HG03097 (cell line): ENCODE data around the gene NR2C2AP.

Experiments
- ATAC-seq: cut with Tn5 transposase; IDR thresholded peaks from one replicate; pipeline ENCODE4 v1.9.1; 2021; ENCODE audit not compliant: unreplicated experiment, low FRiP score

The NR2C2AP gene

DNA sequence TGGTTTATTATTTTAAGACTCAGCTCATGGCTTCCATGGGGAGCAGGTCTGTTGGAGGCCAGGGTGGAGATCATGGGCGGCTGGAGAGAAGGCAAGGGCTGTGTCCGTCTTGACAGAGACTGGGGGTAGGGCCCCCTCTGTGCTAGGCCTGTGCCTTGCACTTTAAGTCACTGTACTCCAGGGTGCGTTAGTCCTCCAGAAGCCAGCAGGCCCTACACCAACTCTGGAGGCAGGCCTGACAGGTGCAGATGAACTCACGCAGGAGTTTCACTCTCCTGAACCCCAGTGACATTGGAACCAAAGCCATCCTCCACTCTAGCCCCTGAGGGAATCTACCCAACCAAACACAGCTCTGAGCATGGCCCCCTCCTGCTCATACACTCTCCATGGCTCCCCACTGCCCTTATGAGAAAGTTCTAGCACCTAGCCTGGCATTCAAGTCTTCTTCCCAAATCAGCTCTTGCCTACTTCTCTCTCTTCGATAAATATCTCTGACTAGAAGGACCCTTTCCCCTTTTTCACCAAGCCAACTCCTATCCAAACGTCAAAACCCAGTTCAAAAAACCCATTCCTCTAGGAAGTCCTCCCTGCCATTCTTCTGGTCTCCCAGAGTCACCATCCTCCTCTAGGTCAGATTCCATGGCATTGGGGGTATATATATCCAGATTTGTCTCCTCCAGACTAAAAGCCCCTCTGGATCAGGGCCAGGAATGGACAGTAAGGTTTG lies 48.3 kb downstream of the NR2C2AP start:
- no peak for ATAC-seq

DNA sequence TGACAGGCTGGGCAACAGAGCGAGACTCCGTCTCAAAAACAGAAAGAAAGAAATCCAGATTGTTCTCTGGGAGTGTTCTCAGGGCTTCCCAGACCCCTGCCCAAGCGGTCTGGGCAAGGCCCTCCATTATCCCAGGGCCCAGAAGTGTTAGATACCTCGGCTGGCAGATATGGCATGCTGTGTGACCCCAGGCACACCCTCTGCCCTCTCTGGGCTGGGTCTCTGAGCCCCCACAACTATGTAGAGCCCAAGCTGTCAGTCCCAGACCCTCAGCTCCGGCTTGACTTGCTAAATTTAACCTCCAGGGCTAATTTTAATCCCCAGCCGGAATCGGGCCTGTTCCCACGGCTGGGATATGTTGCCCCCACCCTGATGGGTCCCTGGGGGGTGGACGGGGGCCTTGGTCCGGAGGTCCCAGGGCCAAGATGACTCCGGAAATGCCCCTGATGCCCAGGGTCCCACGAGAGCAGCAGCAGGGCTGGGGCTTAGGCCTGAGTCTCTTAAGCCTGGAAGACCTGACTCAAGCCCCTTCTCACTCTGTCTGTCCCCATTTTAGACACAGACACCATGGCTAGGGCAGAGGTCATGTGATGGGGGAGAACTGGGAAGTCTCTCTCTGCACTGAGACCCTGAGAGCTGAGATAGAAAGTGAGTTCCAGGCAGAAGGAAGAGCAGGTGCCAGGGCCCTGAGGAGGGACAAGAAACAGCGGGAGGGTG lies 50.4 kb downstream of the NR2C2AP start:
- no peak for ATAC-seq

DNA sequence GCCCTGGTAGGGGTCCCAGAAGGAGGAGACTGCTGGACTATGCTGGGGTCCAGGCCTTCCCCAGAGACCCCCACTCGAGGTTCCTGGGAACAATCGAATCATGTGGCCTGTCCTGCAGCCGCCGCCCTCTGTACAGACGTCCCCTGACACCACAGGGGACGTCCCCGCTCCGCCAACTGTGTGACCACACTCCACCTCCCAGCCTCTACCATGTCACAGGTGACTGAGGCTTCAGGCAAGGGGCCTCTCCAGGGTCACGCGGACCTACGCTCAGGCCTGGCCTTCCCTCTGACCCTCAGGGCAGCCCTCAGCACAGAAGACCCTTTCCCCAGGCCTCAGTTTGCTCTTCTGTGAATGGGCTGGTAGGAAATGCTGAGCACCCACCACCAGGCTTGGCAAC lies 51.8 kb downstream of the NR2C2AP start:
- no peak for ATAC-seq
